ENCODE measurements around the gene CYB5RL.

GRCh38 chr1:54193453-54193852 is 6.4 kb downstream of the CYB5RL start:
- TF ChIP-seq POLR2A (IDR thresholded peaks at IDR 0.05): no peak
- TF ChIP-seq CTCF (IDR thresholded peaks at IDR 0.05): no peak
